Common myeloid progenitor, CD34-positive (primary cell): Measurements from ENCODE around the gene STAC3.

Source experiments
- CTCF ChIA-PET: fragments of 350-600 bp; sonication (Branson Sonifier 250); formaldehyde crosslinking; loops from one replicate; lab custom pipeline; 2021; ENCODE audit warnings: antibody characterized with exemption; lab: Charles Lee
- POLR2A ChIA-PET: fragments of 350-600 bp; sonication (Branson Sonifier 250); formaldehyde crosslinking; loops from one replicate; lab custom pipeline; 2021; ENCODE audit warnings: antibody characterized with exemption; lab: Charles Lee
- DNase-seq, 3 donors: peaks; one replicate each; pipeline versions ENCODE4 v3.0.0 to v3.0.0-alpha.2; 2013
- H3K27ac ChIP-seq, 2 experiments: 1 replicate in 1 of 2; 2 replicates in 1 of 2; pipeline ENCODE4 v1.7.0; 2013; ENCODE audit warnings: inconsistent platforms in 2 of 2, low read length in 2 of 2, mild to moderate bottlenecking in 2 of 2, low read depth in 1 of 2, moderate library complexity in 1 of 2; ENCODE audit not compliant: severe bottlenecking in 2 of 2, insufficient read depth in 1 of 2, poor library complexity in 1 of 2
- H3K27me3 ChIP-seq, 5 experiments: replicated peaks in 2 of 5; 1 replicate in 3 of 5; 2 replicates in 2 of 5; pipeline versions ENCODE4 v1.6.1 to v1.7.0; 2013; ENCODE audit warnings: low read length in 4 of 5, mild to moderate bottlenecking in 2 of 5, moderate library complexity in 2 of 5, inconsistent platforms in 1 of 5; ENCODE audit not compliant: insufficient read depth in 5 of 5, control insufficient read depth in 4 of 5
- H3K36me3 ChIP-seq, 4 experiments: 1 replicate in 2 of 4; 2 replicates in 2 of 4; pipeline versions ENCODE4 v1.6.1 to v1.7.0; 2013; ENCODE audit warnings: low read length in 3 of 4, control low read depth in 1 of 4, mild to moderate bottlenecking in 1 of 4; ENCODE audit not compliant: control insufficient read depth in 4 of 4, insufficient read depth in 4 of 4
- H3K4me1 ChIP-seq, 4 experiments: 1 replicate in 3 of 4; 2 replicates in 1 of 4; pipeline versions ENCODE4 v1.6.1 to v1.7.1; 2013; ENCODE audit warnings: low read length in 3 of 4, mild to moderate bottlenecking in 3 of 4, control low read depth in 1 of 4, inconsistent platforms in 1 of 4, moderate library complexity in 1 of 4; ENCODE audit not compliant: control insufficient read depth in 4 of 4, insufficient read depth in 4 of 4; ENCODE audit errors: control extremely low read depth in 1 of 4
- H3K4me3 ChIP-seq, 7 experiments: 1 replicate in 4 of 7; 2 replicates in 3 of 7; pipeline versions ENCODE4 v1.5.1 to v1.7.0; 2013; ENCODE audit warnings: mild to moderate bottlenecking in 7 of 7, low read length in 6 of 7, moderate library complexity in 6 of 7, inconsistent platforms in 2 of 7, low read depth in 2 of 7, control low read depth in 1 of 7; ENCODE audit not compliant: insufficient read depth in 4 of 7, control insufficient read depth in 1 of 7; ENCODE audit errors: extremely low read depth in 1 of 7
- H3K9me3 ChIP-seq, 5 experiments: 1 replicate in 4 of 5; 2 replicates in 1 of 5; pipeline versions ENCODE4 v1.6.1 to v1.7.1; 2013; ENCODE audit warnings: low read length in 4 of 5, mild to moderate bottlenecking in 2 of 5, inconsistent platforms in 1 of 5, low read depth in 1 of 5, moderate library complexity in 1 of 5; ENCODE audit not compliant: control insufficient read depth in 4 of 5, insufficient read depth in 2 of 5; ENCODE audit errors: control extremely low read depth in 1 of 5
- WGBS: methylation state at CpG from one replicate; pipeline ENCODE4 v1.1.5; 2013; ENCODE audit not compliant: insufficient coverage; 5-methylcytosine and 5-hydroxymethylcytosine counted together

STAC3 gene

DNA sequence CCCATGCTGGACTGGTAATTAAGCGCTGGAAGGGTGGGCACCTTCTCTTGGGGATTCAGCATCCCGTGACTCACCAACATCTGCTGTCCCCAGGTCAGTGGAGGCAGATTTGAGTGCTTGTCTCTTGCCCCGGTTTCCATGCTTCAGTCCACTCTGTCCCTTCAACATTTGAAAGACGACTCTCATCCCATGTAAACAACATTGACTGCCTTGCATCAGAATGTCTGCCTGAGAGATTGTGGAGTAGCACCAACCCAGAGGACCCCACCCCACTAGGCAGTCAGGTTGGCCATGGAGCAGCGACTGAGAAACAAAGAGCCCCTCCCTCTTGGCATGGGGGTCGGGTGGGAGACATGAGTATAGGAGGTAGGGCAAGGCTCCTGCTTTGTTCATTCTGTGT, 4.9 kb upstream of the STAC3 start:
- 100% methylated on average over 3 of the region's 6 CpGs for WGBS
- no peak for DNase-seq
- Histone ChIP-seq H3K27me3 (no peaks in the 10 kb centered on the region), H3K36me3 (peaks cover 11 to 62% (median 45%) of the 10 kb centered on the region in 4 experiments), H3K27ac (no peak overlapping the region), H3K4me3 (no peak overlapping the region), H3K9me3 (no peaks in the 10 kb centered on the region), H3K4me1 (no peaks in the 10 kb centered on the region)
- POLR2A ChIA-PET = no interaction called here
- CTCF ChIA-PET = interaction anchor here (1.0 kb wide), 1 partner anchor 14 kb away, joined by 3 read pairs; no protein-coding TSS in a partner anchor

DNA sequence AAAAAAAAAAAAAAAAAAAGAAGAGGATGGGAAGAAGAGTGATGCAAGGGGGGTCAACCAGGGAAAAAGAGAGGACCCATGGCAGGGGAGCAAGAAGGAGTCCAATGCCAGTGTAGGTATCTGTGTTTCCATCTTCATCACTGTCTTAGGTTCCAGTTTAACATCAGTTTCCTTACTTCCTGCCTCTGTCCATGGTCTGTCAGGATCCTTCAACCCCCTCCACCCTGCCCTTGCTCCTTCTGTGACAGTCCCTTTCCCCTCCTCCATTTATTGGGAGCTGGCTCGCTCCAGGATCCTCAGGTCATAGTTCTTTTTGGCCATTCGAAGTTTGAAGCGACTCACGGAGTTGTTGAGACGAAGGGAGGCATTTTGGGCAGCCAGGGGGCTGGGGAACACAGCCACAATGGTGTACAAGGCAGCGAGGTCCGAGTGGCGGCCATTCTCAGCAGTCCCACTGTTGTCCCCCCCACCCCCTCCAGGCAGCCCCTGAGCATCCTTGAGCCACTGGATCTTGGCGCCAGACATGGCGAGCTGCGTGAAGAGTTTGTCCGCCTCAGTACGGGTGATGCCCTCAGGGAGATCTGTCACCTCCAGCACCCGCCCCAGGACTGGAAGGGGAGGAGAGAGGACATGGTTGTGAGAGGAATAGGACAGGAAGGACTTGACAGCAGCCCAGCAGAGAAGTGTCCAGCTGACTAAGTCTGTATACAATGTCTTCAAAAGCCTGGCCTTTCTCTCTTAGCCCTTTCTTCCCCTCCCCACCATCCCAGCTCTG, 3.7 kb upstream of the STAC3 start:
- DNase-seq = no peak
- WGBS = 95% methylated on average over 11 of the region's 14 CpGs
- CTCF ChIA-PET = interaction anchor here (0.6 to 1.6 kb wide), 5 partner anchors 10 to 126 kb away, joined by 3 read pairs; no protein-coding TSS in a partner anchor

GRCh38 chr12:57250541-57250940, 446 bp downstream of the STAC3 start:
- no peaks in the 10 kb centered on the region for H3K27me3 ChIP-seq
- DNase-seq = no peak
- WGBS = 100% methylated on average over 1 of the region's 3 CpGs
- H3K9me3 ChIP-seq = no peaks in the 10 kb centered on the region
- peaks cover 0 to 12% (median 8%) of the 10 kb centered on the region in 4 experiments for H3K36me3 ChIP-seq
- CTCF ChIA-PET = interaction anchor here (0.8 to 18.5 kb wide), 7 partner anchors 8 to 38 kb away, joined by 3 to 326 read pairs (median 21); partner anchors contain the start of gene SHMT2
- no peak overlapping the region for H3K27ac ChIP-seq
- POLR2A ChIA-PET = interaction anchor here (0.5 kb wide), 1 partner anchor 408 kb away, joined by 4 read pairs; no protein-coding TSS in a partner anchor
- H3K4me3 ChIP-seq = no peak overlapping the region
- peaks cover 0 to 11% (median 7%) of the 10 kb centered on the region in 4 experiments for H3K4me1 ChIP-seq

More for the DNA sequence above, 3.7 kb upstream of the STAC3 start:
- H3K36me3 ChIP-seq = peaks cover 6 to 50% (median 35%) of the 10 kb centered on the region in 4 experiments
- H3K9me3 ChIP-seq = no peaks in the 10 kb centered on the region
- no peak overlapping the region for H3K4me3 ChIP-seq
- POLR2A ChIA-PET = no interaction called here
- no peaks in the 10 kb centered on the region for H3K27me3 ChIP-seq
- H3K4me1 ChIP-seq = peaks cover 0 to under 1% (median 0%) of the 10 kb centered on the region in 4 experiments
- no peak overlapping the region for H3K27ac ChIP-seq

- POLR2A ChIA-PET = no interaction called here
- Histone ChIP-seq H3K9me3 (no peaks in the 10 kb centered on the region), H3K27me3 (peaks cover 0 to 9% (median 3%) of the 10 kb centered on the region in 5 experiments), H3K4me1 (peaks cover 0 to 11% (median 7%) of the 10 kb centered on the region in 4 experiments), H3K4me3 (peak overlapping the region in 3 of 7 experiments; percentile 22 to 44 (median 30)), H3K27ac (no peak overlapping the region), H3K36me3 (no peaks in the 10 kb centered on the region)
- 81% methylated on average over 2 of the region's 7 CpGs for WGBS
- DNase-seq = peak in 2 of 3 donors; percentile 62 to 67
- CTCF ChIA-PET = interaction anchor here (0.7 to 18.5 kb wide), 9 partner anchors 8 to 480 kb away, joined by 3 to 326 read pairs (median 5); partner anchors contain the start of gene SHMT2
These were observed 1.8 kb downstream of the STAC3 start for GRCh38 chr12:57248934-57249742.

GRCh38 chr12:57247041-57247440, 3.9 kb downstream of the STAC3 start:
- 100% methylated on average over 1 of the region's 1 CpG for WGBS
- Histone ChIP-seq H3K9me3 (no peaks in the 10 kb centered on the region), H3K36me3 (no peaks in the 10 kb centered on the region), H3K4me3 (no peak overlapping the region), H3K27me3 (peaks cover 0 to 25% (median 11%) of the 10 kb centered on the region in 5 experiments), H3K27ac (no peak overlapping the region), H3K4me1 (peaks cover 0 to 28% (median 23%) of the 10 kb centered on the region in 4 experiments)
- ChIA-PET POLR2A (no interaction called here), CTCF (interaction anchor here (16.6 to 18.5 kb wide), 2 partner anchors 19 to 34 kb away, joined by 236 to 326 read pairs; partner anchors contain the start of gene SHMT2)
- DNase-seq = no peak

DNA sequence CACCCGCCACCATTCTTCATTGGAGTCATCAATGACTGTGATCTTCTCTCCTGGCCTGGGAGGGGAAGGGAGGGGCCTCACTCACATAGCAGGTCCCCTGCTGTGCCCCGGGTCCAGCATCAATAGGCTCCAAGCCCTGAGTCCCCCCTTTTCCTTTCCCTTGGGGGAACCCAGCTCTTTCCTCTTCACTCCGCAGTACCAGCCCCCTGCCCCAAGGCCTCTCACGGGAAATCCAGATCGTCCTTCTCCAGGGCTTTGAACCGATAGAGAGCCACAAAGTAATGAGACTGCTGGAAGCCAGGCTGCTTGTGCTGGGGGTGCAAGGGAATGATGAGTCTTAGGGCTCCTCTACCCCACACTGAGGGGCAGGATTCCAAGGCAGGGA, 6.7 kb downstream of the STAC3 start:
- Histone ChIP-seq H3K27ac (no peak overlapping the region), H3K9me3 (no peaks in the 10 kb centered on the region), H3K4me1 (peaks cover 0 to 53% (median 44%) of the 10 kb centered on the region in 4 experiments), H3K36me3 (no peaks in the 10 kb centered on the region), H3K27me3 (peaks cover 0 to 53% (median 32%) of the 10 kb centered on the region in 5 experiments), H3K4me3 (no peak overlapping the region)
- WGBS = 59% methylated on average over 2 of the region's 6 CpGs
- ChIA-PET CTCF (interaction anchor here (1.0 to 18.5 kb wide), 10 partner anchors 11 to 210 kb away, joined by 3 to 326 read pairs (median 6); partner anchors contain the start of genes INHBE, NXPH4 and SHMT2), POLR2A (no interaction called here)
- DNase-seq = no peak
